DMS53 treated with DMSO at 0.1 percent for 48 hours (cell line): Measurements from ENCODE around the gene GLS2.
"Not testable (repeated sequence)": the region's sequence is repeated elsewhere in the genome, so short reads cannot be mapped to it uniquely, and the experiment has no call there.

Experiments used
- DNase-seq: peaks from one replicate; lab custom pipeline; 2025; ENCODE audit not compliant: unreplicated experiment; lab: John Stamatoyannopoulos, UW

The GLS2 gene

GRCh38 chr12:56448860-56449621 is 38.9 kb downstream of the GLS2 start, which contains the start of gene TIMELESS:
Gene TIMELESS, minus strand, starts transcription at chr12:56449426. Its CDS starts 15,256 bp downstream, at chr12:56434170.
- peak; percentile 90 for DNase-seq

- not testable (repeated sequence) for DNase-seq
Measured at GRCh38 chr12:56443208-56443607, 44.8 kb downstream of the GLS2 start.

GRCh38 chr12:56437430-56438176 is 50.4 kb downstream of the GLS2 start:
- no peak for DNase-seq

- DNase-seq, result no peak
Measured at GRCh38 chr12:56434828-56435227, 53.1 kb downstream of the GLS2 start.

GRCh38 chr12:56431850-56432249 is 56.1 kb downstream of the GLS2 start:
- no peak for DNase-seq

GRCh38 chr12:56431288-56431687 is 56.7 kb downstream of the GLS2 start:
- no peak for DNase-seq

- no peak for DNase-seq
Measured at GRCh38 chr12:56425940-56426438, 62.0 kb downstream of the GLS2 start.

- DNase-seq, result no peak
Measured at GRCh38 chr12:56425193-56425592, 62.8 kb downstream of the GLS2 start.
